A673 (cell line): ENCODE data around the gene ARHGEF7. TPM values are rescaled to one million over a fixed set of nuclear protein-coding genes. Genes with fewer than 3 reads are reported as not detected.
A peak's percentile ranks its signal among the peaks of the same experiment; 100 is the strongest.
"Not testable (repeated sequence)": the region's sequence is repeated elsewhere in the genome, so short reads cannot be mapped to it uniquely, and the experiment has no call there.

Source experiments
- BruUV-seq: library from RNA; stranded (reverse); fragments of 400-500 nt; replicated peaks from 2 replicates; lab custom pipeline; 2021; lab: Mats Ljungman, UMichigan
- CTCF ChIA-PET: fragments of 300-600 bp; sonication (Branson Sonifier 250); formaldehyde crosslinking; loops from one replicate; lab custom pipeline; 2022; ENCODE audit warnings: antibody characterized with exemption; lab: Charles Lee
- POLR2A ChIA-PET: fragments of 300-600 bp; sonication (Branson Sonifier 250); formaldehyde crosslinking; loops from one replicate; lab custom pipeline; 2022; ENCODE audit warnings: antibody characterized with exemption; ENCODE audit not compliant: low non-redundant PET; lab: Charles Lee
- DNase-seq: peaks from one replicate; pipeline ENCODE4 v3.0.0-alpha.2; 2015; ENCODE audit warnings: low spot score
- H3K27ac ChIP-seq: fragments of 200-600 bp; sonication (generic); 2 replicates; pipeline ENCODE4 v1.5.1; 2016; ENCODE audit warnings: mixed run types, low read depth, mild to moderate bottlenecking, mixed read lengths, antibody characterized with exemption, low read length; ENCODE audit not compliant: poor library complexity, severe bottlenecking
- H3K27me3 ChIP-seq: fragments of 200-600 bp; sonication (generic); replicated peaks from 2 replicates; pipeline ENCODE4 v1.6.1; 2017; ENCODE audit warnings: mixed run types, low read depth, mild to moderate bottlenecking, mixed read lengths, antibody characterized with exemption, low read length; ENCODE audit not compliant: insufficient read depth, poor library complexity
- H3K36me3 ChIP-seq: fragments of 200-600 bp; sonication (generic); 2 replicates; pipeline ENCODE4 v1.6.1; 2016; ENCODE audit warnings: mixed run types, mild to moderate bottlenecking, mixed read lengths, antibody characterized with exemption, low read length; ENCODE audit not compliant: insufficient read depth, poor library complexity, severe bottlenecking
- H3K4me1 ChIP-seq: fragments of 200-600 bp; sonication (generic); 2 replicates; pipeline ENCODE4 v1.6.1; 2017; ENCODE audit warnings: mixed run types, mild to moderate bottlenecking, mixed read lengths, antibody characterized with exemption, low read length; ENCODE audit not compliant: insufficient read depth, poor library complexity, severe bottlenecking
- H3K4me3 ChIP-seq: fragments of 200-600 bp; sonication (generic); 2 replicates; pipeline ENCODE4 v1.5.1; 2016; ENCODE audit warnings: low read depth, mixed run types, mild to moderate bottlenecking, mixed read lengths, low read length; ENCODE audit not compliant: poor library complexity, severe bottlenecking
- H3K9me3 ChIP-seq: fragments of 200-600 bp; sonication (generic); 2 replicates; pipeline ENCODE4 v1.6.1; 2016; ENCODE audit warnings: mixed run types, low read depth, mild to moderate bottlenecking, mixed read lengths, antibody characterized with exemption, low read length; ENCODE audit not compliant: poor library complexity, severe bottlenecking
- EZH2 ChIP-seq: fragments of 200-600 bp; sonication (generic); IDR thresholded peaks from 2 replicates; pipeline ENCODE4 v1.6.1; 2017; ENCODE audit warnings: borderline replicate concordance, low read depth, mild to moderate bottlenecking, mixed read lengths, antibody characterized with exemption, low read length; ENCODE audit not compliant: poor library complexity, severe bottlenecking
- intact Hi-C: fragments of 100-400 bp; cut with micrococcal nuclease; formaldehyde crosslinking; loops from one replicate; pipeline ENCODE4 v1.10.0; 2022; ENCODE audit not compliant: unreplicated experiment
- total RNA-seq: library from RNA; stranded (reverse); gene quantifications from 2 replicates; pipeline ENCODE4 v1.2.3, GENCODE V29; 2021
- TF ChIP-seq, protein P1 (sequence below): fragments of 300-800, 200-600 bp; sonication (generic); conservative IDR thresholded peaks from 2 replicates; pipeline ENCODE4 v1.5.1; 2017; ENCODE audit warnings: low read depth, mild to moderate bottlenecking, antibody characterized with exemption, low read length, moderate library complexity, mixed read lengths

The ARHGEF7 gene
- total RNA-seq, 1 experiment from 2014 or later = 39.9 TPM

DNA sequence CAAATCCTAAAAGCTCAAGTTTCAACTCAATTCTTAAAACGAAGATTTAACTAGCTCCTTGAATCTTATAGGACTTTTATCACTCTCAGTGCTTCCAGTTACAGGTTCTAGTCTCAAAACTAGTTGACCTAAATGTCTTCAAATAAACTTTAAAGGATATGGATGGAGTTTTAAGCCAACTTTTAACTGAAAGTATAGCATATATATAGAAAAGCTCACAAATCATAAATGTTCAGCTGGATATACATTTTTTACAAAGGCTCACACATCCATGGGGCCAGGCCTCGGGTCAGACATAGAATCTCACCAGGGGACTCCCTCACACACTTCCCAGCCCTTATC is 47.1 kb upstream of the ARHGEF7 start:
- Histone ChIP-seq H3K27me3 (peaks cover 44% of the 10 kb centered on the region), H3K4me3 (no peak overlapping the region), H3K36me3 (no peaks in the 10 kb centered on the region), H3K27ac (no peak overlapping the region), H3K9me3 (peaks cover 7% of the 10 kb centered on the region), H3K4me1 (no peaks in the 10 kb centered on the region)
- ChIA-PET CTCF (interaction anchor here (0.6 to 1.6 kb wide), 4 partner anchors 148 to 612 kb away, joined by 3 to 9 read pairs (median 6); no protein-coding TSS in a partner anchor), POLR2A (interaction anchor here (0.6 kb wide), 1 partner anchor 474 kb away, joined by 4 read pairs; no protein-coding TSS in a partner anchor)
- TF ChIP-seq, protein P1, sequence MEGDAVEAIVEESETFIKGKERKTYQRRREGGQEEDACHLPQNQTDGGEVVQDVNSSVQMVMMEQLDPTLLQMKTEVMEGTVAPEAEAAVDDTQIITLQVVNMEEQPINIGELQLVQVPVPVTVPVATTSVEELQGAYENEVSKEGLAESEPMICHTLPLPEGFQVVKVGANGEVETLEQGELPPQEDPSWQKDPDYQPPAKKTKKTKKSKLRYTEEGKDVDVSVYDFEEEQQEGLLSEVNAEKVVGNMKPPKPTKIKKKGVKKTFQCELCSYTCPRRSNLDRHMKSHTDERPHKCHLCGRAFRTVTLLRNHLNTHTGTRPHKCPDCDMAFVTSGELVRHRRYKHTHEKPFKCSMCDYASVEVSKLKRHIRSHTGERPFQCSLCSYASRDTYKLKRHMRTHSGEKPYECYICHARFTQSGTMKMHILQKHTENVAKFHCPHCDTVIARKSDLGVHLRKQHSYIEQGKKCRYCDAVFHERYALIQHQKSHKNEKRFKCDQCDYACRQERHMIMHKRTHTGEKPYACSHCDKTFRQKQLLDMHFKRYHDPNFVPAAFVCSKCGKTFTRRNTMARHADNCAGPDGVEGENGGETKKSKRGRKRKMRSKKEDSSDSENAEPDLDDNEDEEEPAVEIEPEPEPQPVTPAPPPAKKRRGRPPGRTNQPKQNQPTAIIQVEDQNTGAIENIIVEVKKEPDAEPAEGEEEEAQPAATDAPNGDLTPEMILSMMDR = no peak
- TF ChIP-seq EZH2 = no peak
- DNase-seq = no peak
- intact Hi-C loops = loop anchor here (2.0 kb wide), 1 partner anchor 155 kb away; no protein-coding TSS in a partner anchor
- no TSS peak for BruUV-seq

DNA sequence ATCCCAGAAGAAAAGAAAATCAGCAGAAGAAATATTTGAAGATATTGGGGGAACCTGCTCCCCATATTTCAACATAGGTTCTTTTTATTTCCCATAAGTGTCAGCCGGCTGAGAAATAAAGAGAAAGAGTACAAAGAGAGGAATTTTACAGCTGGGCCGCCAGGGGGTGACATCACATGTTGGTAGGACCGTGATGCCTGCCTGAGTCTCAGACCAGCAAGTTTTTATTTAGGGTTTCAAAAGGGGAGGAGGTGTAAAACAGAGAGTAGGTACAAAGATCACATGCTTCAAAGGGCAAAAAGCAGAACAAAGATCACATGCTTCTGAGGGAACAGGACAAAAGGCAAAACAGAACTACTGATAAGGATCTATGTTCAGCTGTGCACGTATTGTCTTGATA is 44.0 kb upstream of the ARHGEF7 start:
- POLR2A ChIA-PET = interaction anchor here (0.6 kb wide), 1 partner anchor 146 kb away, joined by 3 read pairs; no protein-coding TSS in a partner anchor

DNA sequence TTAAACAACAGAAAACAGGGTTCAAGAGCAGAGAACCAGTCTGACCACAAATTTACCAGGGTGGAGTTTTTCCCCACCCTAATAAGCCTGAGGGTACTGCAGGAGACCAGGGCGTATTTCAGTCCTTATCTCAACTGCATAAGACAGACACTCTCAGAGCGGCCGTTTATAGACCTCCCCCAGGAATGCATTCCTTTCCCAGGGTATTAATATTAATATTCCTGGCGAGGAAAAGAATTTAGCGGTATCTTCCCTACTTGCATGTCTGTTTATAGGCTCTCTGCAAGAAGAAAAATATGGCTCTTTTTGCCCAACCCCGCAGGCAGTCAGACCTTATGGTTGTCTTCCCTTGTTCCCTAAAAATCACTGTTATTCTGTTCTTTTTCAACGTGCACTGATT is 43.6 kb upstream of the ARHGEF7 start:
- H3K36me3 ChIP-seq, BruUV-seq, H3K4me3 ChIP-seq, H3K27ac ChIP-seq, CTCF ChIA-PET, POLR2A ChIA-PET, intact Hi-C loops, H3K4me1 ChIP-seq, DNase-seq: not testable (repeated sequence)
- Histone ChIP-seq H3K9me3 (peaks cover 20% of the 10 kb centered on the region), H3K27me3 (peaks cover 30% of the 10 kb centered on the region)

More for the DNA sequence above, 44.0 kb upstream of the ARHGEF7 start:
- DNase-seq, H3K36me3 ChIP-seq, H3K27ac ChIP-seq, BruUV-seq, H3K4me3 ChIP-seq, H3K4me1 ChIP-seq, CTCF ChIA-PET, intact Hi-C loops: not testable (repeated sequence)
- peaks cover 33% of the 10 kb centered on the region for H3K27me3 ChIP-seq
- peaks cover 20% of the 10 kb centered on the region for H3K9me3 ChIP-seq
- TF ChIP-seq, protein P1 = peak; percentile 33

GRCh38 chr13:111074826-111075225 is 40.3 kb upstream of the ARHGEF7 start:
- H3K4me1 ChIP-seq = no peaks in the 10 kb centered on the region
- H3K27me3 ChIP-seq = peaks cover 4% of the 10 kb centered on the region
- H3K27ac ChIP-seq = no peak overlapping the region
- no peaks in the 10 kb centered on the region for H3K36me3 ChIP-seq
- TF ChIP-seq, protein P1 = no peak
- TF ChIP-seq EZH2 = no peak
- no peak for DNase-seq
- POLR2A ChIA-PET = no interaction called here
- CTCF ChIA-PET = no interaction called here
- H3K4me3 ChIP-seq = no peak overlapping the region
- intact Hi-C loops = no loop called here
- BruUV-seq = no TSS peak
- peaks cover 20% of the 10 kb centered on the region for H3K9me3 ChIP-seq
